Body of pancreas (tissue), 4 donors: ENCODE results near the gene STARD3. TPM values are rescaled to one million over a fixed set of nuclear protein-coding genes. Genes with fewer than 3 reads are reported as not detected.

Experiments used
- ATAC-seq: fragments of 150-250 bp; one replicate; pipeline ENCODE4 v1.9.1; 2016
- DNase-seq, 4 donors: peaks; one replicate each; pipeline ENCODE4 v3.0.0-alpha.2; 2019
- H3K27ac ChIP-seq, 4 donors: fragments of 200-600 bp; sonication (generic); 1 replicate in 3 of 4; 2 replicates in 1 of 4; pipeline versions ENCODE4 v1.5.1 to v1.6.1; 2016 to 2019; ENCODE audit warnings: mild to moderate bottlenecking in 1 of 4, mixed read lengths in 1 of 4, moderate library complexity in 1 of 4
- H3K27me3 ChIP-seq, 2 donors: fragments of 200-600 bp; sonication (generic); one replicate each; pipeline ENCODE4 v1.6.0; 2016; ENCODE audit warnings: mild to moderate bottlenecking in 1 of 2
- H3K36me3 ChIP-seq, 2 donors: fragments of 200-600 bp; sonication (generic); replicated peaks in 1 of 2; 2 replicates each; pipeline ENCODE4 v1.5.1; 2016; ENCODE audit warnings: low read depth in 2 of 2; ENCODE audit not compliant: insufficient read depth in 1 of 2
- H3K4me1 ChIP-seq: fragments of 200-600 bp; sonication (generic); one replicate; pipeline ENCODE4 v1.6.0; 2016
- H3K4me3 ChIP-seq, 2 donors: fragments of 200-600 bp; sonication (generic); 1 replicate in 1 of 2; 2 replicates in 1 of 2; pipeline ENCODE4 v1.5.1; 2016 to 2019
- H3K9me3 ChIP-seq, 3 donors: fragments of 200-600 bp; sonication (generic); 1 replicate in 2 of 3; 2 replicates in 1 of 3; pipeline ENCODE4 v1.5.1; 2016
- CTCF ChIP-seq, 7 experiments: fragments of 450-650 bp in 4 of 7; fragments of 200-600 bp in 3 of 7; sonication (generic) in 3 of 7; IDR thresholded peaks; one replicate each; pipeline ENCODE4 v1.5.1; 2016 to 2019; ENCODE audit warnings: antibody characterized with exemption in 7 of 7
- POLR2A ChIP-seq, 3 donors: fragments of 450-650 bp; IDR thresholded peaks; one replicate each; pipeline ENCODE4 v1.6.1; 2016; ENCODE audit warnings: antibody characterized with exemption in 3 of 3, mild to moderate bottlenecking in 2 of 3
- WGBS, 2 donors: methylation state at CpG; one replicate each; pipeline ENCODE4 v1.1.5; 2017; 5-methylcytosine and 5-hydroxymethylcytosine counted together
- intact Hi-C: fragments of 100-400 bp; cut with DNase I; formaldehyde crosslinking; loops from one replicate; pipeline ENCODE4 v1.15.1; 2023
- total RNA-seq, 2 donors: library from RNA; depleted of rRNA; stranded (reverse); fragments of >200 nt; gene quantifications; one replicate each; pipeline ENCODE4 v1.1.0, GENCODE V29; 2016

STARD3 gene
- total RNA-seq, 2 donors from 2014 or later: 30.1 to 63.9 TPM

- no peaks in the 10 kb centered on the region for H3K9me3 ChIP-seq
Observed at GRCh38 chr17:39674702-39675389, 37.9 kb downstream of the STARD3 start.

GRCh38 chr17:39675390-39676082 lies 38.6 kb downstream of the STARD3 start:
- no peak for DNase-seq

More at GRCh38 chr17:39674702-39675389, 37.9 kb downstream of the STARD3 start:
- intact Hi-C loops: no loop called here
- DNase-seq (peak; percentile 52 to 73 (median 64)), ATAC-seq (peak; percentile 73)
- Histone ChIP-seq H3K27me3 (no peaks in the 10 kb centered on the region), H3K4me3 (no peak overlapping the region), H3K4me1 (peaks cover 37% of the 10 kb centered on the region), H3K27ac (peak overlapping the region; percentile 30 to 78 (median 70)), H3K36me3 (no peaks in the 10 kb centered on the region)
- WGBS, 2 donors: 41 to 43% methylated on average over 6 to 9 of the region's 11 CpGs
- peak in 2 of 3 donors; percentile 34 to 37 for TF ChIP-seq POLR2A (IDR thresholded peaks at IDR 0.05)
- TF ChIP-seq CTCF (IDR thresholded peaks at IDR 0.05): no peak

GRCh38 chr17:39676198-39676819 lies 39.4 kb downstream of the STARD3 start:
- WGBS, 2 donors: 57 to 61% methylated on average over 7 of the region's 7 CpGs
- Histone ChIP-seq H3K27me3 (no peaks in the 10 kb centered on the region), H3K4me3 (no peak overlapping the region), H3K36me3 (no peaks in the 10 kb centered on the region), H3K9me3 (no peaks in the 10 kb centered on the region), H3K4me1 (peaks cover 35% of the 10 kb centered on the region), H3K27ac (peak overlapping the region in 3 of 4 donors; percentile 65 to 78 (median 76))
- DNase-seq (peak; percentile 46 to 69 (median 60)), ATAC-seq (peak; percentile 17)
- TF ChIP-seq POLR2A (IDR thresholded peaks at IDR 0.05): no peak
- TF ChIP-seq CTCF (IDR thresholded peaks at IDR 0.05): no peak
- intact Hi-C loops: no loop called here

More at GRCh38 chr17:39675390-39676082, 38.6 kb downstream of the STARD3 start:
- Histone ChIP-seq H3K36me3 (no peaks in the 10 kb centered on the region), H3K27ac (peak overlapping the region in 3 of 4 donors; percentile 65 to 78 (median 76)), H3K4me1 (peaks cover 37% of the 10 kb centered on the region), H3K4me3 (no peak overlapping the region), H3K27me3 (no peaks in the 10 kb centered on the region), H3K9me3 (no peaks in the 10 kb centered on the region)
- 68 to 78% methylated on average over 9 to 10 of the region's 10 CpGs for WGBS, 2 donors
- TF ChIP-seq POLR2A (IDR thresholded peaks at IDR 0.05): no peak
- TF ChIP-seq CTCF (IDR thresholded peaks at IDR 0.05): no peak
- ATAC-seq: no peak
- intact Hi-C loops: no loop called here

- Histone ChIP-seq H3K36me3 (no peaks in the 10 kb centered on the region), H3K27ac (no peak overlapping the region), H3K9me3 (no peaks in the 10 kb centered on the region), H3K27me3 (no peaks in the 10 kb centered on the region), H3K4me3 (no peak overlapping the region), H3K4me1 (peaks cover 27% of the 10 kb centered on the region)
- intact Hi-C loops: no loop called here
- TF ChIP-seq POLR2A (IDR thresholded peaks at IDR 0.05) (no peak), CTCF (IDR thresholded peaks at IDR 0.05) (no peak)
- WGBS, 2 donors: 67 to 93% methylated on average over 5 to 8 of the region's 8 CpGs
- ATAC-seq (no peak), DNase-seq (no peak)
Observed at GRCh38 chr17:39677072-39677471, 40.1 kb downstream of the STARD3 start.
